GM23338 (cell line): ENCODE data around the gene DACH1. TPM values are rescaled to one million over a fixed set of nuclear protein-coding genes. Genes with fewer than 3 reads are reported as not detected.

ENCODE experiments used
- ATAC-seq: fragments of 200-7000 bp; cut with Tn5 transposase; 3 replicates; pipeline ENCODE4 v1.9.1; 2020
- DNase-seq: peaks from one replicate; pipeline ENCODE4 v3.0.0-alpha.2; 2015; ENCODE audit warnings: low spot score
- H2AFZ ChIP-seq: fragments of 200-600 bp; sonication (generic); 2 replicates; pipeline ENCODE4 v1.8.0; 2016; ENCODE audit warnings: antibody characterized with exemption, mild to moderate bottlenecking, moderate library complexity
- H3F3A ChIP-seq: fragments of 200-600 bp; sonication (generic); replicated peaks from 2 replicates; pipeline ENCODE4 v1.8.0; 2017; ENCODE audit warnings: antibody characterized with exemption, mixed run types, low read depth
- H3K27ac ChIP-seq: fragments of 200-600 bp; sonication (generic); 2 replicates; pipeline ENCODE4 v1.6.1; 2016; ENCODE audit warnings: low read depth
- H3K27me3 ChIP-seq: fragments of 200-600 bp; sonication (generic); 2 replicates; pipeline ENCODE4 v1.8.0; 2016; ENCODE audit warnings: mild to moderate bottlenecking, mixed run types, moderate library complexity; ENCODE audit not compliant: insufficient read depth
- H3K36me3 ChIP-seq: fragments of 200-600 bp; sonication (generic); 2 replicates; pipeline ENCODE4 v1.8.0; 2016; ENCODE audit warnings: mild to moderate bottlenecking; ENCODE audit not compliant: insufficient read depth
- H3K4me1 ChIP-seq: fragments of 200-600 bp; sonication (generic); 2 replicates; pipeline ENCODE4 v1.8.0; 2016; ENCODE audit warnings: mild to moderate bottlenecking, moderate library complexity; ENCODE audit not compliant: insufficient read depth
- H3K4me2 ChIP-seq: fragments of 200-600 bp; sonication (generic); 2 replicates; pipeline ENCODE4 v1.7.1; 2017; ENCODE audit warnings: mixed run types
- H3K4me3 ChIP-seq: fragments of 200-600 bp; sonication (generic); 2 replicates; pipeline ENCODE4 v1.6.1; 2016; ENCODE audit warnings: mixed run types
- H3K79me2 ChIP-seq: fragments of 200-600 bp; sonication (generic); replicated peaks from 2 replicates; pipeline ENCODE4 v1.8.0; 2017; ENCODE audit warnings: mild to moderate bottlenecking; ENCODE audit not compliant: insufficient read depth
- H3K9me2 ChIP-seq: fragments of 200-600 bp; sonication (generic); 2 replicates; pipeline ENCODE4 v1.8.0; 2017; ENCODE audit not compliant: insufficient read depth
- H4K20me1 ChIP-seq: fragments of 200-600 bp; sonication (generic); replicated peaks from 2 replicates; pipeline ENCODE4 v1.8.0; 2017; ENCODE audit warnings: mild to moderate bottlenecking; ENCODE audit not compliant: insufficient read depth
- H3K27ac Mint-ChIP-seq: 2 replicates; pipeline ENCODE4 v1.8.0; 2020; ENCODE audit warnings: inconsistent platforms, mild to moderate bottlenecking, moderate library complexity, mixed read lengths
- H3K27me3 Mint-ChIP-seq: 3 replicates; pipeline ENCODE4 v1.8.0; 2022; ENCODE audit warnings: low read depth, mild to moderate bottlenecking, moderate library complexity, mixed read lengths, inconsistent platforms; ENCODE audit not compliant: insufficient read depth, poor library complexity
- H3K36me3 Mint-ChIP-seq: 3 replicates; pipeline ENCODE4 v1.8.0; 2021; ENCODE audit warnings: low read depth, mild to moderate bottlenecking, inconsistent platforms, moderate library complexity, mixed read lengths
- H3K4me1 Mint-ChIP-seq: 3 replicates; pipeline ENCODE4 v1.8.0; 2020; ENCODE audit warnings: mild to moderate bottlenecking, inconsistent platforms, mixed read lengths
- H3K4me3 Mint-ChIP-seq: 3 replicates; pipeline ENCODE4 v1.8.0; 2021; ENCODE audit warnings: moderate library complexity, mild to moderate bottlenecking, inconsistent platforms, mixed read lengths
- H3K9me3 Mint-ChIP-seq: 3 replicates; pipeline ENCODE4 v1.8.0; 2020; ENCODE audit warnings: moderate library complexity, mild to moderate bottlenecking, inconsistent platforms, mixed read lengths
- JUNB ChIP-seq: IDR thresholded peaks from one replicate; pipeline ENCODE4 v1.6.1; 2016; ENCODE audit warnings: antibody characterized with exemption; ENCODE audit not compliant: unreplicated experiment
- NANOG ChIP-seq: IDR thresholded peaks from 2 replicates; pipeline ENCODE4 v1.6.1; 2016; ENCODE audit warnings: antibody characterized with exemption, borderline replicate concordance
- POLR2AphosphoS5 ChIP-seq: IDR thresholded peaks from 2 replicates; pipeline ENCODE4 v1.6.1; 2016; ENCODE audit warnings: antibody characterized with exemption, low read depth
- REST ChIP-seq: IDR thresholded peaks from one replicate; pipeline ENCODE4 v1.6.1; 2018; ENCODE audit warnings: antibody characterized with exemption; ENCODE audit not compliant: unreplicated experiment
- STAT1 ChIP-seq: IDR thresholded peaks from one replicate; pipeline ENCODE4 v1.6.1; 2016; ENCODE audit warnings: antibody characterized with exemption; ENCODE audit not compliant: unreplicated experiment
- ZNF462 ChIP-seq: fragments of 250-450 bp; sonication (Bioruptor Pico); IDR thresholded peaks from 2 replicates; pipeline ENCODE4 v1.5.0; 2020; ENCODE audit warnings: mild to moderate bottlenecking, moderate library complexity
- polyA plus RNA-seq: library from polyadenylated mRNA; unstranded; fragments of >200 nt; fragmentation: Nextera tagmentation; extraction: Ambion mirVana; gene quantifications from 2 replicates; pipeline ENCODE4 v1.2.1, GENCODE V29; 2016
- total RNA-seq: library from RNA; depleted of rRNA; stranded (reverse); fragments of >200 nt; shearing (Covaris generic); gene quantifications from 2 replicates; pipeline ENCODE4 v1.2.3, GENCODE V29; 2014
- TF ChIP-seq, protein P1 (sequence below): IDR thresholded peaks from 2 replicates; pipeline ENCODE4 v1.6.1; 2016; ENCODE audit warnings: antibody characterized with exemption

DACH1 gene
- total and polyA plus RNA-seq, 2 experiments from 2014 or later: 0.45 to 0.57 TPM

DNA sequence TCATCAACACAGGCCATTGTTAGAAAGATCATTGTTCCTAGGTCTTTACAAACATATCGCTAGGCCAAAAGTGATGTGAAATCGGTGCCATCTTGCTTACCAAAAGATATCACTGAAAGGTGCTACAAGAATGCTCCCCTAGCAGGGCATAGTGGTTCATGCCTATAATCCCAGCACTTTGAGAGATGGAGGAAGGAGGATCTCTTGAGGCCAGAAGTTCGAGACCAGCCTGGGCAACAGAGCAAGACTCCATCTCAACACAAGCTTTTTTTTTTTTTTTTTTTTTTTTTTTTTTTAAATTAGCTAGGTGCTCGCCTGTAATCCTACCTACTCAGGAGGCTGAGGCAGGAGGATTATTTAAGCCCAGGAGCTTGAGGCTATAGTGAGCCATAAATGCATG is 92.1 kb downstream of the DACH1 start:
- no peak overlapping the region for H3K4me2 ChIP-seq
- Mint-ChIP-seq H3K27me3 (no peaks in the 10 kb centered on the region), H3K27ac (no peak overlapping the region), H3K4me1 (no peaks in the 10 kb centered on the region), H3K36me3 (no peaks in the 10 kb centered on the region), H3K4me3 (no peak overlapping the region), H3K9me3 (no peaks in the 10 kb centered on the region)
- no peaks in the 10 kb centered on the region for H3K79me2 ChIP-seq
- H3K27ac ChIP-seq: no peak overlapping the region
- no peak for ATAC-seq
- no peak overlapping the region for H3K4me3 ChIP-seq
- TF ChIP-seq POLR2AphosphoS5 (no peak), JUNB (no peak), REST (no peak), STAT1 (no peak), ZNF462 (CRISPR knock-in tag) (no peak), NANOG (no peak)
- TF ChIP-seq, protein P1, sequence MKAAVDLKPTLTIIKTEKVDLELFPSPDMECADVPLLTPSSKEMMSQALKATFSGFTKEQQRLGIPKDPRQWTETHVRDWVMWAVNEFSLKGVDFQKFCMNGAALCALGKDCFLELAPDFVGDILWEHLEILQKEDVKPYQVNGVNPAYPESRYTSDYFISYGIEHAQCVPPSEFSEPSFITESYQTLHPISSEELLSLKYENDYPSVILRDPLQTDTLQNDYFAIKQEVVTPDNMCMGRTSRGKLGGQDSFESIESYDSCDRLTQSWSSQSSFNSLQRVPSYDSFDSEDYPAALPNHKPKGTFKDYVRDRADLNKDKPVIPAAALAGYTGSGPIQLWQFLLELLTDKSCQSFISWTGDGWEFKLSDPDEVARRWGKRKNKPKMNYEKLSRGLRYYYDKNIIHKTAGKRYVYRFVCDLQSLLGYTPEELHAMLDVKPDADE: no peak
- no peaks in the 10 kb centered on the region for H4K20me1 ChIP-seq
- H3K9me2 ChIP-seq: no peaks in the 10 kb centered on the region
- H2AFZ ChIP-seq: no peak overlapping the region
- H3K4me1 ChIP-seq: no peaks in the 10 kb centered on the region
- H3K36me3 ChIP-seq: no peaks in the 10 kb centered on the region
- no peaks in the 10 kb centered on the region for H3F3A ChIP-seq
- no peak for DNase-seq
- H3K27me3 ChIP-seq: no peaks in the 10 kb centered on the region
